Measurements from ENCODE around the gene PRR16.

DNA sequence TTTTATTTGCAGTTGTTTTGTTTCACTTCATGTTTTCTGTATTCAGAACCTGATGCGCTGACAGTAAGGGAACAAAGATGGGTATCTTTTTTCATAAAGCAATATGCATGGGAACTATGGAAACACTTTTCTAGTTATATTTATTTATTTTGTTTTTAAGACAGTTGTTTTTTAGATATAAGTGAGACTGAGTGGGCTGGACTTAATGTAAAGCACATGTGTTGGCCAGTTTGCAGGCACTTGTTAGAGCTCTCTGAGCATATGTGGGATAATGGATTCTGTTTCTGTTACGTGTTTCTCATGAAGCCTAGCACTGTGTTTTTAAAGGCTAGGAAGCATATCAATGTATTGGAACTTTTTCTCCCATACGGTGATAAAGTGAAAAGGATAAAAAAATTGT is 164.1 kb downstream of the PRR16 start:
- TF ChIP-seq, protein P1, sequence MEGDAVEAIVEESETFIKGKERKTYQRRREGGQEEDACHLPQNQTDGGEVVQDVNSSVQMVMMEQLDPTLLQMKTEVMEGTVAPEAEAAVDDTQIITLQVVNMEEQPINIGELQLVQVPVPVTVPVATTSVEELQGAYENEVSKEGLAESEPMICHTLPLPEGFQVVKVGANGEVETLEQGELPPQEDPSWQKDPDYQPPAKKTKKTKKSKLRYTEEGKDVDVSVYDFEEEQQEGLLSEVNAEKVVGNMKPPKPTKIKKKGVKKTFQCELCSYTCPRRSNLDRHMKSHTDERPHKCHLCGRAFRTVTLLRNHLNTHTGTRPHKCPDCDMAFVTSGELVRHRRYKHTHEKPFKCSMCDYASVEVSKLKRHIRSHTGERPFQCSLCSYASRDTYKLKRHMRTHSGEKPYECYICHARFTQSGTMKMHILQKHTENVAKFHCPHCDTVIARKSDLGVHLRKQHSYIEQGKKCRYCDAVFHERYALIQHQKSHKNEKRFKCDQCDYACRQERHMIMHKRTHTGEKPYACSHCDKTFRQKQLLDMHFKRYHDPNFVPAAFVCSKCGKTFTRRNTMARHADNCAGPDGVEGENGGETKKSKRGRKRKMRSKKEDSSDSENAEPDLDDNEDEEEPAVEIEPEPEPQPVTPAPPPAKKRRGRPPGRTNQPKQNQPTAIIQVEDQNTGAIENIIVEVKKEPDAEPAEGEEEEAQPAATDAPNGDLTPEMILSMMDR (IDR thresholded peaks at IDR 0.05) = no peak
- no peak for TF ChIP-seq POLR2A (IDR thresholded peaks at IDR 0.05)
